GM18858 (cell line): ENCODE results near the gene CAMSAP1.
"Not testable (repeated sequence)": the region's sequence is repeated elsewhere in the genome, so short reads cannot be mapped to it uniquely, and the experiment has no call there.

Experiments used
- ATAC-seq: cut with Tn5 transposase; IDR thresholded peaks from one replicate; pipeline ENCODE4 v1.9.1; 2021; ENCODE audit not compliant: unreplicated experiment

Gene CAMSAP1

GRCh38 chr9:135921749-135922310, 14.5 kb upstream of the CAMSAP1 start:
- no peak for ATAC-seq

- ATAC-seq, result no peak
Observed at GRCh38 chr9:135920973-135921585, 13.7 kb upstream of the CAMSAP1 start.

DNA sequence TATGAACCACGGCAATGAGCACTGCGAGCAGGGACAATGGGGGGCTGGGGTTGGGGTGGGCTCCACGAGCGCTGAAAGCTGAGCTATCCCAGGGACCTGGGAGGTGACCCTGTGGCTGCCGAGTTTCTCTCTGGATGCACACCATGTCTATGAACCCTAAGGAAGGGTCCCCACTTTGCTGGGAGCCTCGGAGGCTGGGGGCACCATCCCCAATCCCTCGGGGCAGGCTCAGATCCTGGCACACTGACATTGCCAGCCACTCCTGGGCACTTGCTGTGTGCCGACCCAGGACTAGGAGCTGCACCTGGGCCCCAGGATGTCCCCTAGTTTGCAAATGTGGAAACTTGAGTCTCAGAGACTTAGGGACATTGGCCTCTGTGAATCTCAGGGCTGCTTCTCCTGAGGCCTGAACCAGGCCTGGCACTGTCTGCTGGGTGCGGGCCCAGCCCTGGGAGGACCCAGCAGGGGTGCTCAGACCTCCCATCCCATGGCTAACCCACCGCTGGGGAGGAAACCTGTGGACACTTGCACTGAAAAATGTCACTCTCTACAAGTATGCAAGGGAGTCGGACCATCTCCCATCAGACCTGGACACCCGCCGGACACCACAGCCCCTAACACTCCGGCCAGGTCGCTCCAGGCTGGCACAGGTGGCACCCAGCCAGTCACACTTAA, 13.0 kb upstream of the CAMSAP1 start:
- no peak for ATAC-seq

GRCh38 chr9:135919318-135919890, 12.1 kb upstream of the CAMSAP1 start:
- ATAC-seq, result no peak

- not testable (repeated sequence) for ATAC-seq
Observed at GRCh38 chr9:135916227-135916626, 8.9 kb upstream of the CAMSAP1 start.

DNA sequence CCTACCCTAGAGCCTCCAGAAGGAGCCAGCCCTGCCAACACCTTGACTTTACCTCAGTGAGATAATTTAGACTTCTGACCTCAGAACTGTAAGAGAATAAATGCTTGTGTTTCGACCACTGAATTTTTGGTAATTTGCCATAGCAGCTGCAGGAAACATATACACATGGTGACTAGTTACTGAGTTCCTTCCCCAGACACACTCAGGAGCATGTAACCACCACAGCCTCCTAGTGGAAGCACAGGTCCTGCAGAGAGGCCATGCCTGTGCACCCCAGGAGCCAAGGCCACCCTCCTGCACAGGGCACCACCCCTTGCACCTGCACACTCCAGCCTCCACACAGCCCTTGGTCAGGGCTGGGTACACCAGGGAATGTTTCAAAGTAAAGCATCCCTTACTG, 7.6 kb upstream of the CAMSAP1 start:
- ATAC-seq, result no peak

- not testable (repeated sequence) for ATAC-seq
Observed at GRCh38 chr9:135911233-135911632, 3.9 kb upstream of the CAMSAP1 start.

- no peak for ATAC-seq
Observed at GRCh38 chr9:135910757-135911156, 3.4 kb upstream of the CAMSAP1 start.

- ATAC-seq, result no peak
Observed at GRCh38 chr9:135910216-135910615, 2.9 kb upstream of the CAMSAP1 start.

DNA sequence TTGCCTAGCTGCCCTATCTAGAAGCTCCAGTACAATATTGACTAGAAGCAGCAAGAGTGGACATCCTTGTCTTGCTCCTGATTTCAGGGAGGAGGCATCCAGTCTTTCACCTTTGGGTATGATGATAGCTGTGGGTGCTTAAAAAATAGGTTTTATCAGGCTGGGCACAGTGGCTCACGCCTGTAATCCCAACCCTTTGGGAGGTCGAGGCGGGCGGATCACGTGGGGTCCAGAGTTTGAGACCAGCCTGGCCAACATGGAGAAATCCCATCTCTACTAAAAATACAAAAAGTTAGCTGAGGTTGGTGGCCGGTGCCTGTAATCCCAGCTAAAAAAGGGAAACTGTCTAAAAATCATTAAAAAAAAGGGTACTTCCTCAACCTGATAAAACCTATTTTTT, 2.0 kb upstream of the CAMSAP1 start:
- ATAC-seq, result no peak

DNA sequence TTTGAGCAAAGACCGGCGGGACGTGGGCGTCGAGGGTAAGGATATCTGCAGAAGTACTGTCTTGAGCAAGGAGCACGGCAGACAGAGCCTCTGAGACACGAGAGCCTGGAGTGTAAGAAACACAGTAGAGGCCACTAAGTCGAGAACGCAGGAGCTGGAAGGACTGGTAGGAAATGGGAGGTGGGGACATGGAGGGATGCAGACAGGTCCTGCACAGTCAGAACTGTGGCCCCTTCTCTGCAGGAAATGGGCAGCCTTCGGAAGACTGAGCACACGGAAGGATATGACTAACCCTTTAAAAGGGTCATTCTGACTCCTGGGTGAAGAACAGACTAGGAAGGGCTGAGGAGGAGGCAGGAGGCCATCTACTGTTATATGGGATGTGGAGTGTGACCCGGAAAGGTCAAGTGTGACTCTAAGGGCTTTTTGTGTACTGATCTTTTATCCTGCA, 1.4 kb upstream of the CAMSAP1 start:
- no peak for ATAC-seq

DNA sequence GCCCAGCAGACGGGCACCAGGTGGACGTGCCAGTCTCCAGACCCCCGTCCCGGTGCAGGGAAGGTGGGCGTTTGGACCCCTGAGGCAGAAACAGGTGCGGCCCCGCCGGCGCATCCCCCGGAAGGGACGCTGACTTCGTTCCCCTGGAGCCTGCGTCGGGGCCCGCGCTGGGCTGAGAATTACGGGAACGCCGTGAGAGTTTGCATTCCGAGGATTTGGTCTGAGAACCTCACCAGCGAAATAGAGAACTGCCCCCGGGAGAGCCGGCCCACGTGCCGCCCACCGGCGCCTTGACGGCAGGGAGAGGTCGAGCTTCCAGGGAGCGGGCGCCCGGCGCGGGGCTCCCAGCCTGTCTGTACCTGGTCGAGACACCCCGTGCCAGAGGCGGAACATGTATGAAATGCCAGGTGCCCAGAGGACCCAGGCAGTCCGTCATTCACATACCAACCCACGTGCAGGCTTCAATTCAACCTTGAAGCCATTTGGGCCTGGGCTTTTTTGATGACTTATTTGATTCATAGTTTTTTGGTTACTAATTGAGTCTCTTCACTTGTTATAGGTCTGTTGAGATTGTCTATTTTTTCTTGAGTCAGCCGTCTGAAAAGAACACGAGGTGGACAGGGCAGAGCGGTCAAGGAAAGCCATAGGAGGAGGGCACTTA, 877 bp upstream of the CAMSAP1 start:
- no peak for ATAC-seq

- ATAC-seq, result peak; percentile 25
Observed at GRCh38 chr9:135907006-135907430, 328 bp downstream of the CAMSAP1 start.

- peak; percentile 11 for ATAC-seq
Observed at GRCh38 chr9:135906291-135907005, 898 bp downstream of the CAMSAP1 start.

GRCh38 chr9:135905380-135906258, 1.7 kb downstream of the CAMSAP1 start:
- no peak for ATAC-seq

GRCh38 chr9:135903786-135904520, 3.4 kb downstream of the CAMSAP1 start:
- ATAC-seq, result no peak

- ATAC-seq, result no peak
Observed at GRCh38 chr9:135903358-135903656, 4.0 kb downstream of the CAMSAP1 start.

DNA sequence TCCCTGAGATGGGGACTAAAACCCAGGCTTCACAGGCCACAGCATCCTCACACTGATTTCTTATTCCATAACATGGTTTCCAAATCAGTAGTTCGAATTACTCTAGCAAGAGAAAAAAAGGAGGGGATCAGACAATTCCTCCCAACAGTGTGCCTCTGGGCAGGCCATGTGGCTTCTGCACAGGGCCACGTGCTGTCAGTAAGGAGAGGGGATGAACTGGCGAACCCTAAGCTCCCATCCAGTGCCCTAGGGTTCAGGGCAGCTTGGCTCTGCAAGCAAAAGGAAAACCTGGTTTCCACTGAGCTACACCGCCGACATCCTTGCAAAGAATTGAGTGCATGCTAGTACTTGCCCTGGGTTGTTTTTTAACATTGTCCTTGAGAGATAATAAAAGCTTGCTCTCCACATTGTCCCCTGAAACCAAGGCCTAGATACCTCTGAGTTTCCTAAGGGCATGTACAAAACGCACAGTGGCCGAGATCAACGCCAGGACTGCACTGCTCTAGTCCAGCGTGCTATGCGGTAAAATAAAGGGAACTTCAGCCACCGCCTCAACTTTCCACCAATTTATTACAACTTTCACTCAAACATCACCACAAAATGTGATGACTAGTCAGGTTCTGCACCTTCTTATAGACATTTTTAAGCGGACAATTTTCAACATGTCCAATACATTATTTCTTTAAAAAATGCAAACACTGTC, 4.5 kb downstream of the CAMSAP1 start:
- no peak for ATAC-seq

DNA sequence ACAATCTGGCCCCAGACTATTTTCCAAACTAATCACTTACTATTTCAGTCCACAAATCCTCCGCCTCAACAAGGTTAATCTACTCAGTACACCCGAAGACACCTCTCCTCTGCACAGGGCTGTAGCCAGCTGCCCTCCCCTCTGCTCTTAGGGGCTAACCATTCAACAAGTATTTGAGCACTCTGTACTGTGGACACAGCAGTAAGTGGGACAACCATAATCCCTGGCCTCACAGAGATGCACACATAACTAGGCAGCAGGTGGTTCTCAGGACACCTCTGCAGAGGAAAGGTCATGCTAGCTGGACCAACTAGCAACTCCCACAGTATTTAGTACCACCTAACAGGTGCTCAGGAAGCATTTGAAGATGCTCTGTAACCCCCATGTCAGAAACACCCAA, 5.5 kb downstream of the CAMSAP1 start:
- ATAC-seq, result no peak
